ENCODE data around the gene CTNNA1. TPM values are rescaled to one million over a fixed set of nuclear protein-coding genes. Genes with fewer than 3 reads are reported as not detected.

The CTNNA1 gene
- total and polyA plus RNA-seq, 9 of the 15 experiments (the other 6 are each of a cell fraction or from before 2014, with no cell fraction given), result 29.6 to 117 (median 89.1) TPM

DNA sequence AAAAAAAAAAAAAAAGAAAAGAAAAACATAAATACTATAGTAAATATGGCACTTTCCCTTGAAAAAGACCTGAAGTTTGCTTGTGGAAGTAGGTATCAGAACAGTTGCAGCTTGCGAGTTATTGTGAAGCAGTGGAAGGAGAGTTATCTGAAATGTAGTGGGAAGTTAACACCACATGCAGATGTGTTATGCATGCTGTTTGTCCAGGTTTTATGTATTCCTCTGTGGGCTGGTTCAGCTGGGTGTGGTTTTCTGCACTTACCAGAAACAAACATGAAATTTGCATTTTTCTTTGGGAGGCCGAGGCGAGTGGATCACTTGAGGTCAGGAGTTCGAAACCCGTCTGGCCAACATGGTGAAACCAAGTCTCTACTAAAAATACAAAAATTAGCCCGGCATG lies 42.1 kb upstream of the CTNNA1 start (continued):
- TF ChIP-seq, protein P1, sequence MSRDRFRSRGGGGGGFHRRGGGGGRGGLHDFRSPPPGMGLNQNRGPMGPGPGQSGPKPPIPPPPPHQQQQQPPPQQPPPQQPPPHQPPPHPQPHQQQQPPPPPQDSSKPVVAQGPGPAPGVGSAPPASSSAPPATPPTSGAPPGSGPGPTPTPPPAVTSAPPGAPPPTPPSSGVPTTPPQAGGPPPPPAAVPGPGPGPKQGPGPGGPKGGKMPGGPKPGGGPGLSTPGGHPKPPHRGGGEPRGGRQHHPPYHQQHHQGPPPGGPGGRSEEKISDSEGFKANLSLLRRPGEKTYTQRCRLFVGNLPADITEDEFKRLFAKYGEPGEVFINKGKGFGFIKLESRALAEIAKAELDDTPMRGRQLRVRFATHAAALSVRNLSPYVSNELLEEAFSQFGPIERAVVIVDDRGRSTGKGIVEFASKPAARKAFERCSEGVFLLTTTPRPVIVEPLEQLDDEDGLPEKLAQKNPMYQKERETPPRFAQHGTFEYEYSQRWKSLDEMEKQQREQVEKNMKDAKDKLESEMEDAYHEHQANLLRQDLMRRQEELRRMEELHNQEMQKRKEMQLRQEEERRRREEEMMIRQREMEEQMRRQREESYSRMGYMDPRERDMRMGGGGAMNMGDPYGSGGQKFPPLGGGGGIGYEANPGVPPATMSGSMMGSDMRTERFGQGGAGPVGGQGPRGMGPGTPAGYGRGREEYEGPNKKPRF (IDR thresholded peaks at IDR 0.05; ENCODE audit: low read depth, low read length), result no peak

DNA sequence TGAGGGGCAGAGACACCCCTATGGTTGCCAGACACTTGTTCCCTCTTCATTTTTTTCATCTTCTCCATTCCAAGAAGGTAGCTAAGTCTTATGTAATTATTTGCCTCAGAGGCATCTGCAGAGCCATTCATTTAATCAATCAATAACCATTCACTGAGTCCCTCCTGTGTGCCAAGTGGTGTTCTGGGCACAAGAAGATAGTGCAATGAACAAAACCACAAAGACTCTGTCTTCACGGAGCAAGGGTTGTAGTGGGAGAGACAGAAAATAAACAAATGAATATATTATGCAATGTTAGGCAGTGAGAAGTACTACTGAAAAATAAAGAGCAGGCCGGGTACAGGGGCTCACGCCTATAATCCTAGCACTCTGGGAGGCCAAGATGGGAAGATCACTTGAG lies 41.4 kb upstream of the CTNNA1 start:
- POLR2A ChIA-PET, result no interaction called here
- TF ChIP-seq CEBPG (CRISPR knock-in tag; IDR thresholded peaks at IDR 0.05) (no peak), CEBPG (tag; conservative IDR thresholded peaks at IDR 0.05 in 1 of 2, IDR thresholded peaks at IDR 0.05 in 1 of 2) (0 out of 4 replicates have a peak, but pooled peaks of 1 of the 2 experiments have one; percentile 18), ZNF785 (CRISPR knock-in tag; IDR thresholded peaks at IDR 0.05) (no peak)
- Histone ChIP-seq H3K4me1 (replicated peaks in 1 of 2; ENCODE audit: control insufficient read depth in 2 of 2, insufficient read depth in 2 of 2, low read length in 2 of 2) (peaks cover 0 to 4% of the 10 kb centered on the region in 2 experiments; a peak in 2 of 5 replicates), H3K4me2 (ENCODE audit: insufficient read depth, low read length) (no peak overlapping the region), H3K27ac (ENCODE audit: extremely low read depth, low read depth, low read length) (no peak overlapping the region), H3K27me3 (ENCODE audit: control insufficient read depth in 2 of 2, insufficient read depth in 2 of 2, low read length in 2 of 2) (no peaks in the 10 kb centered on the region), H2AFZ (ENCODE audit: low read depth, low read length) (no peak overlapping the region), H4K20me1 (replicated peaks; ENCODE audit: control insufficient read depth, insufficient read depth, low read length) (no peaks in the 10 kb centered on the region), H3K4me3 (no peak overlapping the region), H3K79me2 (ENCODE audit: control insufficient read depth, insufficient read depth, low read length) (no peaks in the 10 kb centered on the region), H3K9me1 (ENCODE audit: control insufficient read depth, insufficient read depth, low read length) (no peaks in the 10 kb centered on the region), H3K9me3 (replicated peaks; ENCODE audit: control insufficient read depth, insufficient read depth, low read depth, low read length) (no peaks in the 10 kb centered on the region), H3K36me3 (ENCODE audit: control insufficient read depth, insufficient read depth, low read length) (no peaks in the 10 kb centered on the region), H3K9ac (ENCODE audit: insufficient read depth in 1 of 2, low read depth in 2 of 2, low read length in 2 of 2) (no peak overlapping the region)
- ATAC-seq (no peak), FAIRE-seq (no peak), DNase-seq (ENCODE audit: extremely low read depth in 1 of 4, low spot score in 3 of 4) (no peak)
- CTCF ChIA-PET (ENCODE audit: low intra/inter-chr PET ratio), result no interaction called here
- no TSS peak for BruUV-seq (replicated peaks)
- 28% methylated on average over 3 of the region's 3 CpGs for WGBS (ENCODE audit: insufficient coverage, low coverage, missing lambda C conversion rate)
- in situ Hi-C loops (cut with MboI), result no loop called here
- intact Hi-C loops (cut with micrococcal nuclease), result no loop called here

Measured in K562 (cell line).